TTC549 (cell line): Measurements from ENCODE around the gene SLC35F6.
"Not testable (repeated sequence)": the region's sequence is repeated elsewhere in the genome, so short reads cannot be mapped to it uniquely, and the experiment has no call there.

ENCODE experiments used
- FAIRE-seq: peaks from 2 replicates; lab custom pipeline; 2012; peaks lifted over from hg19 to GRCh38; lab: Jason Lieb, UNC

The SLC35F6 gene

DNA sequence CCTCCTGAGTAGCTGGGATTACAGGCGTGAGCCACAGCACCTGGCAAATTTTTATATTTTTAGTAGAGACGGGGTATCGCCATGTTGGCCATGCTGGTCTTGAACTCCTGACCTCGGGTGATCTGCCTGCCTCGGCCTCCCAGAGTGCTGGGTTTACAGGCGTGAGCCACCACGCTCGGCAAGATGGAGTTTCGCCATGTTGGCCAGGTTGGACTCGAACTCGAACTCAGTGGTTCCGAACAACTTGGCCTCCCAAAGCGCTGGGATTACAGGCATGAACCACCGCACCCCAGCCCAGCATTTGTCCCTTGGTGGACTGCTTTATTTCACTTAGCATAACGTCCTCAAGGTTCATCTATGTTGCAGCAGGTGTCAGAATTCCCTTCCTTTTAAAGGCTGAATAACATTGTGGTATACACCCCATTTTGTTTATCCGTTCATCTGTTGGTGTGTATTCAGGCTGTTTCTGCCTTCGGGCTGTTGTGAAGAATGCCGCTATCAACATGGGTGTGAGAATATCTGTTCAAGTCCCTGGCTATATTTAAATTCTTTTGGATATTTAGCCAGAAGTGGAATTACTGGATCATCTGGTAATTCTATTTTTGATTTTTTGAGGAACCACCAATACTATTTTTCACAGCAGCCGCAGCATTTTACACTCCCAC lies 20.6 kb downstream of the SLC35F6 start:
- FAIRE-seq, result no peak

DNA sequence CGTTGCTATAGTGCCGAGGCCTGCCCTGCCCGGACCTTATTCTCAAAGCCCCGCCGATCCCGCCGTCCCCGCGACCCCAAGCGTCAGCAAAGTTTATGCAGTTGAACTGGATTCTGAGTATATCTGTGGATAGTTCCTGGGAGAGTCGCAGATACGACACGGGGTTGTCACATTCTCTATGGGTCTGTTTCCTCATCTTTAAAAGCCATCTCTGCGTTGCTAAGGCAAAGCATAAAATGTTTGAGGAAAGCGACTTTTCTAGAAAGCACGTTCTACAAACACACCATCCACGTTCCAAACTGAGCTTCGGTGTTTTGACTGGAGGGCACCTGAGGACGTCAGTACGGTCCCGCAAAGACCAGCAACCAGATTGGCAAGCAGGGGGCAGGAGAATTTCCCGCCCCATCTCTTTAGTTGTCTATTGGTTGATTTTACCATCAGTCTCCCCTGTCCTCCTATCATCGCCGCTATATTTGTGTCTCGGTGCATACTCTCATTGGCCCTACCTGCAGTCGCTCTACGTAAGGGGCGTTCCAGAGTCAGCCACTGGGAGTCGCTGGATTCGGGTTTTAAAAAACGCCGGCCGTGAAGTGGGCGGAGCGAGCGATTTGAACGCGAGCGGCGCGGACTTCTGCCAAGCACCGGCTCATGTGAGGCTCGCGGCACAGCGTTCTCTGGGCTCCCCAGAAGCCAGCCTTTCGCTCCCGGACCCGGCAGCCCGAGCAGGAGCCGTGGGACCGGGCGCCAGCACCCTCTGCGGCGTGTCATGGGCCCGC lies 21.5 kb downstream of the SLC35F6 start, which contains the start of gene CENPA:
CENPA (plus strand) TSS at position 626 of the 776 bp plus-strand sequence; CDS start at position 767, 141 bp downstream.
- peak; percentile 98 for FAIRE-seq

DNA sequence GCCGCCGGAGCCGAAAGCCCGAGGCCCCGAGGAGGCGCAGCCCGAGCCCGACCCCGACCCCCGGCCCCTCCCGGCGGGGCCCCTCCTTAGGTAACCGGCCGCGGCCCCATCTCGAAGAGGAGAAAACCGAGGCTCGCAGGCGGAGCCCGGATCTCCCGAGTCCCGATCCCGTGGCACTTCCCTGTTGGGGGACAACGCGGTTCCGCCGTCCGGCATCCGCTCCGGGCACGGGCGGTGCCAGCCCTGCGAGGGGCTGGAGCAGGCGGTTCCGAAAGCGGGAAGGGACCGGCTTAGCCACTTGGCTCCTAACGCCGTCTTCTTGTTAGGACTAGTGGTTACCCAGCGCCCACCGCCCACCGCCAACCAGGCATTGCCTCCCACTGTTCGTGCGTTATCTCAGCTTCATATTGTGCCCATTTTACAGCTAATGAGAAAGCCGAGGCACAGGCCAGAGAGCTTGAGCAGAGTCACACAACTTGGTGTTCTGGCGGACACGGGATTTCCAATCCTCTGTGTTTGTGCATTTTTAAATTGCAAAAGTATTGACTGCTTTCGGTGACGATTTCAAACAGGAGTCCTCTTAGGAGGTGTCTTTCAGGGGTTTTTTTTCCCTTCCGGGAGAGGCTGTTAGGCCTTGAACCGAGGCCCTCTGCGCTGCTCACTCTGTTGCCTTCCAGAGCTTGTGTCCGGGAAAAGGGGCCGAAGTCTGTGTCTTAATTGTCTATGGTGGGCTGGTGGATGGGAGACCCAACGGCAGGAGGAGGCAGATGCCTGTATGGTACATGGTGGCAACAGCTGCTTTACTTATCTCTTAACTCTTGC lies 22.3 kb downstream of the SLC35F6 start:
- no peak for FAIRE-seq

DNA sequence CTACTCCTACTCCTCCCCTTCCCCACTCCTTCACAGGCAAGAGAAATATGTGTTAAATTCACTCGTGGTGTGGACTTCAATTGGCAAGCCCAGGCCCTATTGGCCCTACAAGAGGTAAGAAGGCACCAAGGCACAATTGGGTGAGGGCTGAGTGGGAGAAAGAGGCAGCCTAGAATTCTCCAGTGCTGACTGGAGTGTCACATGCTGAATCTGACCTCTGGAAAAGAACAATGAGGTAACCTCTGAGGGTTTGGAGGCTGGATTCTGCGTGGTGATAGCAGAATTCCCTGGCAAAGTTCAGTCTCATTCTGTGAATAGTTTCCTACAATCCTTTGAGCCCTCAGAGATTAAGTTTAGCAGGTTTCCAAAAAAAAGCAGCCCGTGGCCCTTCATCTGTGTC lies 28.6 kb downstream of the SLC35F6 start:
- FAIRE-seq, result no peak

DNA sequence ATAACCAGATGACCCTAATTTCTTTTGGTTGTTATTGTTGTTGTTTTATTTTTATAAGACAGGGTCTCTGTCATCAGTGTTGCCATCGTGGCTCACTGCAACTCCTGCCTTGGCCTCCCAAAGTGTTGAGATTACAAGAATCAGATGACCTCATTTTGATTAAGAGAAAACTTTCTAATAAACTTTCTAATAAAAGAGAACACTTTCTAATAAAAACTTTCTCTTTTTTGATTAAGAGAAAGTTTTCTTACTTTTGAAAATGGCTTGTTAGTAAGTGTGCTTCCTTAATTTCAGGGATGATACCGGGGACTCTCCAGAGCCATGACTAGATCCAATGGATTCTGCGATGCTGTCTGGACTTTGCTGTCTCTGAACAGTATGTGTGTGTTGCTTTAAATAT lies 29.4 kb downstream of the SLC35F6 start:
- no peak for FAIRE-seq

DNA sequence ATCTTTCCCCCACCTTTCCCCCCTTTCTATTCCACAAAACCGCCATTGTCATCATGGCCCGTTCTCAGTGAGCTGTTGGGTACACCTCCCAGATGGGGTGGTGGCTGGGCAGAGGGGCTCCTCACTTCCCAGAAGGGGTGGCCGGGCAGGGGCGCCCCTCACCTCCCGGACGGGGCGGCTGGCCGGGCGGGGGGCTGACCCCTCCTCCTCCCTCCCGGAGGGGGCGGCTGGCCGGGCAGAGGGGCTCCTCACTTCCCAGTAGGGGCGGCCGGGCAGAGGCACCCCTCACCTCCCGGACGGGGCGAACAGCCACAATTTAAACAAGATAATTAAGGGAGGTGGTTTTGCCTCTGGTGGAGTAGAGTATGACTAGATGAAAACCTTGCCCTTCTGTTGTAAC lies 31.1 kb downstream of the SLC35F6 start:
- FAIRE-seq, result not testable (repeated sequence)

DNA sequence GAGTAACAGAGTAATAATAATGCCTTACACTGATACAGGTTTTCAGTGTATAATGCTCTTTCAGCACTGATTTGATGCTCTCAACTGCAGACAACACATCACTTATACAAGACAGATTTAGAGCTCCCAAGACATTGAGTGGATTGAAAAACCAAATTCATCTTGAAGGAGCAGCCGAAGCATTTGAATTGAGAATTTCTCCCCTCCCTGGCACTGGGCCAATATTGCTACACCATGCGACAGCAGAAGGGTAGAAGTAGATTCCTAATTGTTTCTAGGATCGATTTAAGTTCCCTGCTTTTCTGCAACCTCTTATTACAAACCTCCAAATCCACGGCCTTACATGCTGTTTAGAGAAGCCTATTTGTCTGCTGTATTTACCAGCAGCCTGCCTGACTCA lies 37.2 kb downstream of the SLC35F6 start:
- no peak for FAIRE-seq

DNA sequence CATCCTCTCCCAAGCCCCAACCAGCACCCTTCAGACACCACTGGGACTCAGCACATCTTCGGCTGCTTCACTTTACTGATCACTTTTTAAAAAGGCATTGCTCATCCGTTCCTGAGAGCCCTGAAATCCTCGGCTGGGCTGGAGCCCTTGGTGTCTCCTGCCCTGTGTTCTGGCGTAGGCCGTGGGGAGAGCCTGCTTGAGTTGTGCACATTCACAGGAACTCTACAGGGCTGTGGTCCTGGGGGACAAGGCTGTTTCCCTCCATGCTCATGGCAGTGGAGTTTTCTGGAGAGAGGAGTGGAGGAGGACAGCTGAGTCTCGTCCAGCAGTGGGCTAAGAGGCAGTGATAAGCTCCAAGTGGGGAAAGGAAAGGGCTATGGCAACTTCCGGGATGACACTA lies 37.7 kb downstream of the SLC35F6 start:
- no peak for FAIRE-seq

DNA sequence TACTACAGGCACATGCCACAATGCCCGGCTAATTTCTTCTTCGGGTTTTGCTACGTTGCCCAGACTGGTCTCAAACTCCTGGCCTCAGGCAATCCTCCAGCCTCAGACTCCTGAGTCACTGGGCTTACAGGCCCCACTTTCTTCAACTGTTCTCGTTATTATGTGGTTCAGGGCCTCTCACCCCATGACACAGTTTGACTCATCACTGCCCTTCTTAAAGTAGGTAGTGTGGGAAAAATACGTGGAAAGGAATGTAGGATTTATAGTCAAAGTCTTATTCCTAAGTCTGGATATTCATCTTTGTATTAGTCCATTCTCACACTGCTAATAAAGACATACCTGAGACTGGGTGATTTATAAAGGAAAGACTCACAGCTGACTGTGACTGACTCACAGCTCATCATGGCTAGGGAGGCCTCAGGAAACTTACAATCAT lies 41.2 kb downstream of the SLC35F6 start:
- FAIRE-seq, result no peak

DNA sequence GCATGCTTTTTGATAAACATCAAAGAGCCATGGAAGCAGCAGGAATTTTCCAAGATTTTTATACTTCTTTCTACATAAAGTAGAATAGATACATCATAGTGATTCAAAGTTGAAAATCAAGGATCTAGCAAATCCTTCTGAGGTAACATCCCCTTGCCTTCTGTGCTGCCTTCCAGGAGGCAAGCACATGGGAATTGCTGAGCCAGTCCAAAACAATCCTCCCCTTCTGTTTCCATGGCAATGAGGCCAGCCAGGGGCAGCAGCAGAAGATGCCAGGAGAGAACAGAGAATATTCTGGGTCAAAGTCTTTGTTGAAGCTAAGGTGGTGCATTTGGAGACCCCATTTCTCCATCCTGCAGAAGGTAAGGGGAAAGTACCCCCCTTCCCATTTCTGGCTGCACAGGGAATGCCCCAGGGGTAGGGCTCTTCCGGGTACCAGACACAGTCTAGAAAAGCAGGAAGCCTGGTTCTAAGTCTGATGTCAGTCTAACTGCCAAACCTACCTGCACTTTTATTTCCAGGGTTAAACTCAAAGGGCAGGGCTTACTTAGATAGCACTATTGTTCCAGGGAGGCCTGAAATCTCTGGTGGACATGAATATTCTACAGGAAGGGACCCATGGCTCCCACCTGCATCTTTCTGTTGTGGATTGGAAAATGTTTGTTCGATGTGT lies 43.8 kb downstream of the SLC35F6 start:
- FAIRE-seq, result no peak

DNA sequence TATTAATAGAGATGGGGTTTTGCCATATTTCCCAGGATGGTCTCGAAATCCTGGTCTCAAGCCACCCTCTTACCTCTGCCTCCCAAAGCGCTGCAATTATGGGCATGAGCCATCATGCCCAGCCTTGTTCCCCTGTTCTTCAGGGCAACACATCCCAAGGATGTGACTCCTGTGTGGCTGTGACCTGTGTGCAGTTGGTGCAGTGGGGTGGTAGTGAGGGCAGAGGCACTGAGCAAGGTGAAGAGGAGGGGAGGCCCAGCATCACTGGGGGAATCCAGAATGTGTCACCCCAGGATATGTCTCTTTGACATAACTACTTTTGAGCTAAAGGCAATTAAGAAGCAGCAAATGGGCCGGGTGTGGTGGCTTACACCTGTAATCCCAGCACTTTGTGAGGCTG lies 45.1 kb downstream of the SLC35F6 start:
- FAIRE-seq, result no peak

DNA sequence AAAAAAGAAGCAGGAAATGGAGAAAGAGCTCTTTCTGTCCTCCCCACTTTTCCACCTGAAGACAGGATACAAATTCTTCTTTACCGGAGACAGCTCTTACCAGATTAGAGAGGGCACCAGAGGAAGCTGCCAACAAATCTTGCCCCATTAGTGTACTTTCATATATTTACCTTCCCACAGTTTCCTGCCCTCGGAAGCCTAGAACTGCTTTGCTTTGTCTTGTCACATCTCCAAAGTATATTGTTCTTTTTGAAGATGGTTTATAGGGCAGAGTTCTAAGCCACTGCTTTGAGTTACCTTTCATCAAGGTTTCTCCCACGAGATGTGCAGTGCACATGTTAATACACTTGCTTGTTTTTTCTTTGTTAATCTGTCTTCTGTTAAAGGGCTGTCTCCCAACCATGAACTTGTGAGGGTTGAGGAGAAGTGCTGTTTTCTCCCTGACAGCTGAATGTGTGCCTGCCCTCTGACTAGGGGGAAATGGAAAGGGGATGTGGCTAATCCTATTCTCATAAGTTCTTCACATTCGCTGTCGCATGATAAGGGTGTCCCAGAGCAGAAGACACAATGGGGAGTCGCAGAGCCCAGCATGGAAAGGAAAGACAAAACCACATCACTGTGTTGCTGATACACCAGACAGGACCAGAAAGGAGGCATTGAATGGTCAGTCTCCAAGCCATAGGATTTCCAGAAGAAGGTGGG lies 45.9 kb downstream of the SLC35F6 start:
- FAIRE-seq, result no peak

DNA sequence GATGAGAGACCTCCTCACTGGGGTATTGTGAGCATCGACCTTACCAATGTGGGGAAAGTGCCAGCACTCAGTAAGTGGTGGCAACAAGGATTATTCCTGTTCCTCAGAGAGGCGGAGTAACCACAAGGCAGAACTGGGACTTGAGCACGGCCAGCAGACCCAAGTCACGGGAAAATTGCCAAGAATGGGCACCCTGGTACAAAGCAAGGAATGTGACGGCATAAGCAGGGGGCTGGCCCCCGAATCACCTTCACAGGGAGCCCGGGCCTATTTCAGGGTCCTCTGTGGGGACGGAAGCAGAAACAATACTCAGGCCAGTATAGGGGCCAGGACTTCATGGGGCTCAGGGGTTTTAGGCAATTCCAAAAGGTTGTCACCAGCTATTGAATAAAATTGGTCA lies 47.2 kb downstream of the SLC35F6 start:
- FAIRE-seq, result no peak

DNA sequence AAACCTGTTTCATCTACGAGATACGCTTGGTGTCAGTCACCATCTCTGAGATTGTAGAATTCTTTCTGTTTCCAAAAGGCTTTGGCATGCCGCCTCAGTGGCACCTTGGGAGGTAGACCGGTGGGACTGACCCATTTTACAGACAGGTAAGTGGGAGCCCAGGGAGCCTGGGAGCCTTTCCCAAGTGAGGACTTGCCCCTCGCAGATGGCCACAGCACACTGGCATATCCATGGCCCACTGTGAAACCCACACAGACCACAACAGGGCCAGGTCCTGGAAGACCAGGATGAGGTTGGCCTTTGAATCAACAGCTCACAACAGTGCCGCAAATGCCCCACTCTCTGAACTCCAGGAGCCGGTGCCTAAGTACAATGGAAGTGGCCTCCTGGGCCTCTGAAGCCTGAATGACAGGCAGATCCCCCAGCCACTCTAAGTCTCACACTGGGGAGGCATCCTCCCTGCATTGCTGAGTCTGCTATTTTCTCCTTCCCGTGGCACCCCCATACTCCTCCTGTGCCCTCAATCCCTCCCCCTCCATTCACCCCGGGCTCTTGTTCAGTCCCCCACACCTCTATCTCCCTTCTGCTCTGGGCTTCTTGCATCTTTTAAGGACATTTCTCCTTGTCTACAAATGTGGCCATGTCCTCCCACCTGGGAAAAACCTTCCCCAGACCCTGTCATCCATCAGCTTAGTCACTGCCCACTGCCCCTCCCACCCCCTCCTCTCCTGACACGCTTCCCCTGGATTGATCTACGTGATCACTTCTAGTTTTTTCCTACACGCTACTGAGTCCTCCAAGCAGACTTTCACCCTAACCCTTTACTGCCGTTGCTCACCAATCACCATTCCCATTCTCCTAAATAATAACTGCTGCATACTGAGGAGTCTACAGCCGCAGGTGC lies 48.0 kb downstream of the SLC35F6 start:
- no peak for FAIRE-seq

DNA sequence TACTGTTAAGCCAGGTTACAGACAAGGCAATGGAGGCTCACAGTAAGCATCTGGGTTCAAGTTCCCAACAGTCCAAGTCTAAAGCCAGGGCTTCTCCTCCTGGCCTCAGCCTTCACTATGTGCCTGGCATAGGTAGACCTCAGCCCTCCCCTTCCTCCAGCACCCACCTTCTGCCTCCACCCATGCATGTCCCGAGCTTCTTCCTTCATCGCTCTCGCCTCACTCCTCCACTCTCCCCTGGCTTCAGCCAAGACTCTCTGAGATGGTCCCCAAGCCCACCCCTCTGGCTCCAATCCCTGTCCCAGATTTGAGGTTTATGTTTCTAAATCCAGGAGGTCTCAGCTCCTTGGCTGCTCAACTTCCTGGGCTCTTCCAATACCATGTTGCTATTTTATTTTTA lies 48.6 kb downstream of the SLC35F6 start:
- FAIRE-seq, result no peak

DNA sequence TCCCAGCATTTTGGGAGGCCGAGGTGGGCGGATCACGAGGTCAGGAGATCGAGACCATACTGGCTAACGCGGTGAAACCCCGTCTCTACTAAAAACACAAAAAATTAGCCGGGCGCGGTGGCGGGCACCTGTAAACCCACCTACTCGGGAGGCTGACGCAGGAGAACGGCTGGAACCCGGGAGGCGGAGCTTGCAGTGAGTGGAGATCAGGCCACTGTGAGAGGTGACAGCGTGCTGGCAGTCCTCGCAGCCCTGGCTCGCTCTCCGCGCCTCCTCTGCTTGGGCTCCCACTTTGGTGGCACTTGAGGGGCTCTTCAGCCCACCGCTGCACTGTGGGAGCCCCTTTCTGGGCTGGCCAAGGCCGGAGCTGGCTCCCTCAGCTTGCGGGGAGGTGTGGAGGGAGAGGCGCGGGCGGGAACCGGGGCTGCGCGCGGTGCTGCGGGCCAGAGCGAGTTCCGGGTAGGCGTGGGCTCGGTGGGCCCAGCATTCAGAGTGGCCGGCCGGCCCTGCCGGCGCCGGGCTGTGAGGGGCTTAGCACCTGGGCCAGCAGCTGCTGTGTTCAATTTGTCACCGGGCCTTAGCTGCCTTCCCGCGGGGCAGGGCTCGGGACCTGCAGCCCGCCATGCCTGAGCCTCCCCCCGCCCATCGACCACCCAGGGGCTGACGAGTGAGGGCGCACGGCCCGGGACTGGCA lies 50.1 kb downstream of the SLC35F6 start:
- FAIRE-seq, result not testable (repeated sequence)

DNA sequence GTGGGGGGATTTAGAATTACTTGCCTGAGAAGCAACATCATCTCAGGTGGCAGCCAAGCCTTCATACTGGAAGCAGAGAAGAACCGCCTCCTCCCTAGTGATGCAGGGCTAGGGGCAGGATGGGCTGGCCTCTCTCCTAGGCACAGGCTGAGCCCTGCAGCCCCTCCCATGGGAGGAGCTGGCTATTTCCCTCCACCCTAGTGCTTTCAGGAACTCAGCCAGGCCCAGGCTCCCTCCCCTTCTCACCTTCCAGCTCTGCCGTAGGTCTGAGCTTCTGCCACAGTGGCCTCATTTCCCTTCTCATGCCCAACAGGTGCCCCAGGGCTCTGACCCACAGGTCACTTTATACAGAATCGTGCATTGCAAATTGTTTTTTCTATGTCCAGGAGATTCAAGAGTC lies 52.8 kb downstream of the SLC35F6 start:
- no peak for FAIRE-seq

DNA sequence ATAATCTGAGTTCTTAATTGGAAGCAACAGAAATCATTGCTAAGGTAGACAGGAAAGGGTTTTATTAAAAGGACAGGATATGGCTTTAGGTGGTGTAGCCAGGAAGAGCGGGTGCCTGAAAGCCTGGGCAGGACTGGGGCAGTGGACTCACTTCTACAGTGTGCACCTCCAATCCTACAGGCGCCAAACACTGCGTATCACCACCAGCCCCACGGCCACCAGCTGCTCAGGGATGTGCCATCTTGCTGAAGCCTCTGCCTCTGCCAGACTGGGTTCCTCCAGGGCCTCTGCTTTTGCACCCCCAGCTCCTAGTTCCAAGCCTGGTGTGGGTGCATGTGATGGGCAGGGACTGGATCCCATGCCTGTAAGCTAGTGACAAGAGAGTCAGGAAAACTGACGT lies 54.2 kb downstream of the SLC35F6 start:
- no peak for FAIRE-seq

DNA sequence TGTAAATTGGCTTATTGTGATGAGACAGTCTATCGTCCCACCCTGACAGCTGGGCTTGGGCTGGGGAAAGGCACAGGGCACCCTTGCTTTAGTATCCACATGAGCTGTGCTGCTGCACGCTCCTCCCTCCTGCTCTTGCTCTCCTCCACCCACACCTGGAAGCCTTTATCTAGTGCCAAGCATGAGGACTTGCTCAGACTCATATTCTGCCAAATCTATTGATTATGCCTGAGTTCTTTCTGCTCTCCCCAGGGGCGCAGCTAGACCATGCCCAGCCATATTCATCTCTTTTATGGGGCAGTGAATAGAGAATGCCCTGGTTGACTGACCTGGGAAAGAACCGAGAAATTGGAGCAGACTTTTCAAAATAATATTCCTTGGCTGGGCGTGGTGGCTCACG lies 54.9 kb downstream of the SLC35F6 start:
- FAIRE-seq, result no peak

DNA sequence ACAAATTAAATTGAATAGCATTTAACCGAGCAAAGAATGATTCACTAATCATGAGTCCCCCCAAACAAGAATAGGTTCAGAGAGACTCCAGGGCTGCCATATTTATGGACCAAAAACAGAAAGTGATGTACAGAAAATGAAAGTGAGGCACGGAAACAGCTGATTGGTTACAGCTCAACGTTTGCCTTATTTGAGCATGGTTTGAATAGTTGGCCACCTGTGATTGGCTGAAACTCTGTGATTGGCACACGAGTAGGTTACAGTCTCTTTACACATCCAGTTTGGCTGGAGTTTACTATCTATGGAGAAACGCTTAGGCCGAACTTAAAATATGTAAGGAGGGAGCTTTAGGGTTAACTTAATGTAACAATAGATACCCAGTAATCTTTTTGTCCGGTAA lies 56.8 kb downstream of the SLC35F6 start:
- no peak for FAIRE-seq
